Peyer's patch (tissue), 4 donors: ENCODE measurements around the gene NUAK1. TPM values are rescaled to one million over a fixed set of nuclear protein-coding genes. Genes with fewer than 3 reads are reported as not detected.

ENCODE experiments used
- DNase-seq, 3 donors: peaks; one replicate each; pipeline ENCODE4 v3.0.0-alpha.2; 2017 to 2019
- H3K27ac ChIP-seq, 4 donors: fragments of 200-600 bp; sonication (generic); one replicate each; pipeline ENCODE4 v1.5.1; 2016 to 2019
- H3K27me3 ChIP-seq, 2 donors: fragments of 200-600 bp; sonication (generic); one replicate each; pipeline ENCODE4 v1.5.1; 2019
- H3K36me3 ChIP-seq, 3 donors: fragments of 200-600 bp; sonication (generic); one replicate each; pipeline ENCODE4 v1.5.1; 2016 to 2019
- H3K4me1 ChIP-seq, 4 donors: fragments of 200-600 bp; sonication (generic); one replicate each; pipeline ENCODE4 v1.5.1; 2016 to 2019
- H3K4me3 ChIP-seq, 4 donors: fragments of 200-600 bp; sonication (generic); 1 replicate in 3 of 4; 2 replicates in 1 of 4; pipeline ENCODE4 v1.5.1; 2016 to 2019; ENCODE audit warnings: mild to moderate bottlenecking in 1 of 4
- H3K9me3 ChIP-seq, 4 donors: fragments of 200-600 bp; sonication (generic); one replicate each; pipeline ENCODE4 v1.5.1; 2016 to 2019; ENCODE audit warnings: mild to moderate bottlenecking in 1 of 4
- POLR2A ChIP-seq, 2 donors: fragments of 450-650 bp; IDR thresholded peaks; one replicate each; pipeline ENCODE4 v1.5.1; 2017; ENCODE audit warnings: antibody characterized with exemption in 2 of 2, mild to moderate bottlenecking in 2 of 2, moderate library complexity in 2 of 2
- total RNA-seq, 4 donors: library from RNA; depleted of rRNA; stranded (reverse); fragments of >200 nt; gene quantifications; one replicate each; pipeline ENCODE4 v1.1.0, GENCODE V29; 2016
- TF ChIP-seq, protein P1 (sequence below), 6 experiments: fragments of 450-650 bp in 4 of 6; fragments of 200-600 bp in 2 of 6; sonication (generic) in 1 of 6; IDR thresholded peaks; one replicate each; pipeline ENCODE4 v1.5.1; 2017 to 2019; ENCODE audit warnings: antibody characterized with exemption in 6 of 6, mild to moderate bottlenecking in 3 of 6, moderate library complexity in 1 of 6

The NUAK1 gene
- 1 to 10 TPM; 2.1 to 7.7 (median 4.6) TPM for total RNA-seq

DNA sequence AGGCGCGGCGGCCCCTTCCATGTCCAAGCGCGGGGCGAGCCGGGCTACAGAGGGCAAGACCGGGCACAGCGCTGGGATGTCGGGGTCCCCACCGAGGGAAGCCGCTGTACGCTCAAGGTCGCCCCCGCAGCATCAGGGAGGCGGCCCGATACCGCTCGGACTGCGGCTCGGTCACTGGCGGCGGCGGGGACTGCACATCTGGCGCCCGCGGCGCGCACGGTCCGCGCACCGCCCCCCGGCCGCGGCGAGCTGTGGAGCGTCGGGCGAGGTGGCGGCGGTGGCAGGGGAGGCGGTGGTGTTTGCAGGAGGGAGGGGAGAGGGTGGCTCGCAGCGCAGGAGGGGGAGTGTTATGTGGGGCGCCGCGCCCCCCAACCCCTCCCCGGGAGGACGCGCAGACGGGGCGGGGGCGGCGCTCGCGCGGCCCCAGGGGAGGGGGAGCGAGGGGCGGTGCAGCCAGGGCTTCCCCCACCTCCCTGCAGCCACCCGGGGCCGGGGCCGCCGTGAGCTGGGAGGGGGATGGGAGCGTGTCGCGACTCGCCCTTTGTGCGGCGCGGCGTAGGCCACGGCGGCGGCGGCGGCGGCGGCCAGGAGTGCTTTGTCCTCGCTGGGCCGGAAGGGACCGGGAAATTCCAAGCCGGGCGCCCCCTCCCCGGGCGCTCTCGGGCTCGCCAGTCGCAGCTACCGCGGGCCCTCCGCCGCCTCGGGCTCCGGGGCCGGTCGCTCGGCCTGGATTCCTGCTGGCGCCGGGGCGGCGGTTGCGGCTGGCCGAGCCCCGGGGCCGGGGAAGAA is at the start of gene NUAK1:
NUAK1 (minus strand) TSS at position 322 of the 789 bp plus-strand sequence; CDS start at position 21, 301 bp downstream.
- peaks cover 0 to 17% (median 6%) of the 10 kb centered on the region in 4 donors for H3K4me1 ChIP-seq
- DNase-seq: peak in 2 of 3 donors; percentile 58 to 60
- TF ChIP-seq POLR2A (IDR thresholded peaks at IDR 0.05): no peak
- TF ChIP-seq, protein P1, sequence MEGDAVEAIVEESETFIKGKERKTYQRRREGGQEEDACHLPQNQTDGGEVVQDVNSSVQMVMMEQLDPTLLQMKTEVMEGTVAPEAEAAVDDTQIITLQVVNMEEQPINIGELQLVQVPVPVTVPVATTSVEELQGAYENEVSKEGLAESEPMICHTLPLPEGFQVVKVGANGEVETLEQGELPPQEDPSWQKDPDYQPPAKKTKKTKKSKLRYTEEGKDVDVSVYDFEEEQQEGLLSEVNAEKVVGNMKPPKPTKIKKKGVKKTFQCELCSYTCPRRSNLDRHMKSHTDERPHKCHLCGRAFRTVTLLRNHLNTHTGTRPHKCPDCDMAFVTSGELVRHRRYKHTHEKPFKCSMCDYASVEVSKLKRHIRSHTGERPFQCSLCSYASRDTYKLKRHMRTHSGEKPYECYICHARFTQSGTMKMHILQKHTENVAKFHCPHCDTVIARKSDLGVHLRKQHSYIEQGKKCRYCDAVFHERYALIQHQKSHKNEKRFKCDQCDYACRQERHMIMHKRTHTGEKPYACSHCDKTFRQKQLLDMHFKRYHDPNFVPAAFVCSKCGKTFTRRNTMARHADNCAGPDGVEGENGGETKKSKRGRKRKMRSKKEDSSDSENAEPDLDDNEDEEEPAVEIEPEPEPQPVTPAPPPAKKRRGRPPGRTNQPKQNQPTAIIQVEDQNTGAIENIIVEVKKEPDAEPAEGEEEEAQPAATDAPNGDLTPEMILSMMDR (IDR thresholded peaks at IDR 0.05): no peak

DNA sequence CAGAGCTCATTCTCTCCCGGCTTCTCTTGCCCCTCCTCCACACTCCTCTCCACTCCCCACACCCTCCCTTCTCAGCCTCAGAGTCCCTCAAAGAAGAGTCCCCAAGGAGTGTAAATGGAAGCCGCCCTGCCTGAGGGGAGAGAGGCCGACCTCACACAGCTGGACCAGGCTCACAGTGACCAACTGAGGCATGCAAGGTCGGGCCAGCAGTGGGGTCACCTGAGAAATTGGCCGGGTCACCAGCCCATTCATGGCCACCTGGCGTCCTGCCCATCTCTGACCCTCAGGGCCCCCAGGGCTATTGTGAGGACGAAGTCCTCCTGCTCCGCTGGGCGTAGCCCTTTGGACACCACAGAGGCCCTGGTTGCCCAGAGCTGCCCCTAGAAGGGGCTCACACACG is 49.5 kb upstream of the NUAK1 start:
- no peak for DNase-seq
- H3K4me3 ChIP-seq: no peak overlapping the region
- no peak overlapping the region for H3K27ac ChIP-seq
- no peak for TF ChIP-seq POLR2A (IDR thresholded peaks at IDR 0.05)
- TF ChIP-seq, protein P1 (IDR thresholded peaks at IDR 0.05): no peak
- H3K36me3 ChIP-seq: no peaks in the 10 kb centered on the region
- no peaks in the 10 kb centered on the region for H3K9me3 ChIP-seq
- no peaks in the 10 kb centered on the region for H3K4me1 ChIP-seq
- no peaks in the 10 kb centered on the region for H3K27me3 ChIP-seq

More for the DNA sequence above, at the start of gene NUAK1:
- peak within 1 kb of the TSS; percentile 62 to 90 (median 77) for H3K27ac ChIP-seq
- no peaks in the 10 kb centered on the region for H3K36me3 ChIP-seq
- H3K27me3 ChIP-seq: peaks cover 0 to 18% of the 10 kb centered on the region in 2 donors
- peak within 1 kb of the TSS; percentile 48 to 83 (median 61) for H3K4me3 ChIP-seq
- no peaks in the 10 kb centered on the region for H3K9me3 ChIP-seq

DNA sequence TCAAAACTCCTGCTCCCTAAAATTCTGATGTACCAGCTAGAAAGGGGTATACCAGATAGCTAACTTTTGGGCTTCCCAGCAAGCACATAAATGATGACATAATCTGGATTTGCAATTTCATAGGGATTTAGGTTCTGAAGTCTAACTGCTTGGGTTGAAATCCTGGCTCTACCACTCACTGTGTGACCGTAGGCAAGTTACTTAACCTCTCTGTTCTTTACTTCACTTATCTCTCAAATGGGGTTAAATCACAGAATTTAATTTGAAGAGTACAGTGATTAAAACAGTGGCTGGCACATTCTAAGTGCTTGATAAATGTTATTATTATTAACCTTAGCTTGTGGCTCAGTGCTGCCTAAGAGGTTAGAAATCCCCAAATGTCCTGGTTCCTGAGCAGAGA is 49.1 kb upstream of the NUAK1 start:
- Histone ChIP-seq H3K27ac (no peak overlapping the region), H3K36me3 (no peaks in the 10 kb centered on the region), H3K9me3 (no peaks in the 10 kb centered on the region), H3K27me3 (no peaks in the 10 kb centered on the region), H3K4me1 (no peaks in the 10 kb centered on the region), H3K4me3 (no peak overlapping the region)
- TF ChIP-seq, protein P1 (IDR thresholded peaks at IDR 0.05): no peak
- TF ChIP-seq POLR2A (IDR thresholded peaks at IDR 0.05): no peak
- DNase-seq: no peak

DNA sequence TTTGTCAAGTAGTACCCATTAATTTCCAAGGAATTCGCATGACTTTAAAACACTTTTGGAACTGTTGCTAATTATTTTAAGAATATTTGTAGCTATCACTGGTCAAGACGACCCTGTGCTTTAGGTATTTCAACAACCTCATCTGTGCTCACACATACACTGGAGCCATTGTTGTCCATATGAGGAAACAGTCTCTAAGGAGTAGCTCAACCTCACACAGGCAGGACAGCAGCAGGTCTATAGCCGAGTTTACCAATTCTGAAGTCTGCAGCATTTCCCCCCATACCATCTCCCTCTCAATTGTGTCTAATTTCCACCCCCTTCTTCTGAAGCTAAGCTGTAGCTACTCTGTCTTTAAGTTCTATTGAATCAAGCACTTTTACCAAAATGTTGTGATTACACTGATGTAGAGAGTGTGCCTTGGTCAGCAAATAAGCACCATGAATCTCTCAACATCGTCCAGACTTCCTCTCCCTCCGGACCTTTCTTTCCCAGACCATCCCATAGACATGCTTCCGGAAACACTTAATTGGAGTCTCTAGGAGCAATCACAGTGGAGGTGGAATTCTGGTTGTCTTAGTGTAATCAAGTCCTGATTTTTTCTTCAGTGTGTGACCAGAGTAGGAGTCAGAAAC is 48.5 kb upstream of the NUAK1 start:
- no peak overlapping the region for H3K4me3 ChIP-seq
- TF ChIP-seq, protein P1 (IDR thresholded peaks at IDR 0.05): no peak
- TF ChIP-seq POLR2A (IDR thresholded peaks at IDR 0.05): no peak

DNA sequence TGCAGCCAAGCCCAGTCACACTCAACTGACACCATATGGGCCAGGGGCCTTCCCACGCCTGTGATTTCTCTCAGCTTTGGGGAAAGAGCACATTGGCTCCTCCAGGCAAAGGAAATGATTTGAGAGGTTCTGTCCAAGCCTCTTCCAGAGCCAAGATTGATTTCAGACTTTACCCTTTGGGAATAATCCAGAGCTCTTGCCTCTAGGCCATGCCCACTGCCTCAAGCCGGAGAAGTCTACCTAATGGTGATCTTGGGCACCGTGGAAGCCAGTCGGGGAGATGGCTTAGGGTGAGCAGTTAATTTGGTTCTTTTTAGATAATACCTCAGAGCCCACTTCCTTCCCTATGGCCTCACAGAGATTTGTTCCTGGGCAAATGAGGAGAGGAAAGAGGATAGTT is 45.0 kb upstream of the NUAK1 start:
- Histone ChIP-seq H3K9me3 (no peaks in the 10 kb centered on the region), H3K4me3 (no peak overlapping the region), H3K36me3 (no peaks in the 10 kb centered on the region), H3K27me3 (no peaks in the 10 kb centered on the region), H3K4me1 (no peaks in the 10 kb centered on the region), H3K27ac (no peak overlapping the region)
- no peak for DNase-seq
- TF ChIP-seq, protein P1 (IDR thresholded peaks at IDR 0.05): no peak
- TF ChIP-seq POLR2A (IDR thresholded peaks at IDR 0.05): no peak

More for the DNA sequence above, 48.5 kb upstream of the NUAK1 start:
- no peaks in the 10 kb centered on the region for H3K4me1 ChIP-seq
- H3K27ac ChIP-seq: no peak overlapping the region
- H3K27me3 ChIP-seq: no peaks in the 10 kb centered on the region
- no peak for DNase-seq
- H3K36me3 ChIP-seq: no peaks in the 10 kb centered on the region
- H3K9me3 ChIP-seq: no peaks in the 10 kb centered on the region
